HG03060 (cell line): ENCODE results near the gene GNPAT.

Experiments used
- ATAC-seq: cut with Tn5 transposase; IDR thresholded peaks from one replicate; pipeline ENCODE4 v1.9.1; 2021; ENCODE audit warnings: low read depth, moderate number of reproducible peaks; ENCODE audit not compliant: unreplicated experiment

The GNPAT gene

DNA sequence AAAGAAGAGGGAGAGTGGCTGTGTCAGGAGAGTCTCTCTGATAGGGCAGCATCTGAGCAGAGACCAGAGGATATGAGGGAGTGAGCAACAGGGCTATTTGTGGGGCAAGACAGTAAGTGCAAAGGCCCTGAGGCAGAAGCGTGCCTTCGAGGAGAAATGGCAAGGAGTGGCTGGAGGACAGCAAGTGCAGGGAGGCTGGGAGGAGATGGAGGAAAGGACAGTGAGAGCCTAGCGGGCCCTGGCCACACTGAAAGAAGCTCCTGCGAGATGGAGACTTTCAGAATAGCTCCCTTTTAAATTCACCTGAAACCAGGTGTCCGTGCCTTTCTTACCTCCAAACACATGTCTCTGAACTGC is 71.4 kb downstream of the GNPAT start:
- ATAC-seq: no peak

DNA sequence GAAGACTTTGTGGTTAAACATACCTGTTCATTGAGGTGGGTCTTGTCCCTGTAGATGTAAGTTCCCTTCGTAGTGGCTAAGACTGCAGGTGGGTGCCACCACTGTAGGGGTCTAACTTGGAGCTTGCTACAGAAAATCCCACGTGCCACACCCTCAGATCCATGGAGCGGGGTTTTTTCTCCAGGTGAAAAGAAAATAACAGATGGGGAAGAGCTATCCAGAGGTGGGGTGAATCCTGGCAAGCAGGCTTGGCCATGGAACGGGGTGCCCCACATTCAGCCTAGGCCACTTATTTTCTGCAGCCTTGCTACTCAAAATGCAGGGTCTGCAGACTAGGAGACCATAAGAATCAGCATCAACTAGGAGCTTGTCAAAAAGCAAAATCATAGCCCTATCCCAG is 72.6 kb downstream of the GNPAT start:
- ATAC-seq: no peak

- no peak for ATAC-seq
Observed at GRCh38 chr1:231315887-231316286, 74.9 kb downstream of the GNPAT start.

DNA sequence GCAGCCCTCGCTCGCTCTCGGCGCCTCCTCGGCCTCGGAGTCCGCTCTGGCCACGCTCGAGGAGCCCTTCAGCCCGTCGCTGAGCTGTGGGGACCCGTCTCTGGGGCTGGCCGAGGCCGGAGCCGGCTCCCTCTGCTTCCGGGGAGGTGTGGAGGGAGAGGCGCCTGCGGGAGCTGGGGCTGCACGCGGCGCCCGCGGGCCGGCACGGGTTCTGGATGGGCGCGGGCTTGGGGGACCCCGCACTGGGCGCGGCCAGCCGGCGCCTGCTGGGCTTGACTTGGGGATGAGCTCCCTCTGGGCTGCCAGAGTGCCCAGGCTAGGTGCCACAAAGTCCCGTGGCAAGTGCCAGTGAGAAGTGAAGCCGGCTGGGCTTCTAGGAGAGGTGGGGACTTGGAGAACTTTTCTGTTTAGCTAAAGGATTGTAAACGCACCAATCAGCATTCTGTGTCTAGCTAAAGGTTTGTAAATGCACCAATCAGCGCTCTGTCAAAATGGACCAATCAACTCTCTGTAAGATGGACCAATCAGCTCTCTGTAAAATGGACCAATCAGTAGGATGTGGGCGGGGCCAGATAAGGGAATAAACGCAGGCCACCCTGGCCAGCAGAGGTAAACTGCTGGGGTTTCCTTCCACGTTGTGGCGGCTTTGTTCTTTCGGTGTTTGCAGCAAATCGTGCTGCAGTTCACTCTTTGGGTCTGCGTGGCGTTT is 76.4 kb downstream of the GNPAT start:
- ATAC-seq: no peak

- no peak for ATAC-seq
Observed at GRCh38 chr1:231318015-231318355, 77.0 kb downstream of the GNPAT start.

DNA sequence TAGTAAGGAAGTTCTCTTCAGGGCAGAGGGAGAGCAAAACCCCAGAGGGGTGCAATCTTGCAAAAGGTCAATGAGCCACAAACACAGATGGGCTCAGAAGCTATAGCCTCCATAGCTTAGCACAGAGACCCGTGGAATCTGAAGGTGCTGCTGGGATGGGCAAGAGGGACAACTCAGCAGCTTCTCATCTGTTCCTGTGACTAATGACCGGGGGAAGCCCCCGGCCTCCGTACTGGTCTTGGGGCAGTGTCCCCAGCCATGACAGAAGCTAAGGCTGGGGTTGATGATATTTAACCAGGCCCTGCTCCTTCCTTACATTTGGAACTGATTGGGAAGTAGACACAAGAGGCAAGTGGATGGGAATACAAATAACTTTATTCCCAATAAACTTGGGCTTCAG is 77.6 kb downstream of the GNPAT start:
- ATAC-seq: no peak

DNA sequence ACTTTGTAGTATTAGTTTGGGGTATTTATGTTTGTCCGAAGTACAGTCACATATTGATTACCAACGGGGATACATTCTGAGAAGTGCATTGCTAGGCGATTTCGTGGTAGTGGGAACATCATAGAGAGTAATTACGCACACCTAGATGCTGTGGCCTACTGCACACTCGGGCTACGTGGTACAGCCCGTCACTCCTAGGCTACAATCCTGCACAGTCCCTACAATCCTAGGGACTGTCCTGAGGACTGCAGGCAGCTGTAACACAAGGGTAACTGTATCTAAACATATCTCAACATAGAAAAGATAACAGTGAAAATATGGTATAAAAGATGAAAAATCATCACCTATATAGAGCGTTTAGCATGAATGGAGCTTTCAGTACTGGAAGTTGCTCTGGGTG is 78.1 kb downstream of the GNPAT start:
- ATAC-seq: no peak

DNA sequence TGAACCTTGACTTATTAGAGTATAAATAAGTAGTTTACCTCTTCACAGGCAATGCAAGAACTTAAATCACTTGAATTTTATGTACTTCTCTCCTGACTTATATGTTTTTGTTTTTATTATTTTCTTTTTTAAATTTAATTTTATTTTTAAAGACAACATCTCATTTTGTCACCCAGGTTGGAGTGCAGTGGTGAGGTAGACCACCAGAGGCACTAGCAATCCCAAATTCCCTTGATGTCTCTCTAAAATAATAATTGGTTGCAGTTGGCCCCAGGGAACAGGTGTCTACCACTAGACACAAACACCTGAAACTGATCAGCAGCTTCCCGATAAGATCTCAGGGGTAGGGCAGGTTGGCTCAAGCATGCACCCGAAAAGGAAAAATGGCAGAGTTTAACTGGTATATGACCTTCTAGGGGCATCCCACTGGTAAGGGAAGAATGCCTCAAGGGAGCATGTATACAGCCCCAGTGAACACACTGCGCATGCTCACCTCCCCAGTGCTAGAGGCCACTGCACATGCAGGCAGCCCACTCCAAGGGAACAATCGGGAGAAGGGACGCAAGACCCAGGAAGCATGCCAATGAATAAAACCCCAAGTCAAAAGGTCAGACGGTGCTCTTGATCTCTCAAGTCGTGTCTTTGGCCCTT is 82.0 kb downstream of the GNPAT start:
- ATAC-seq: no peak

GRCh38 chr1:231324660-231325059 is 83.6 kb downstream of the GNPAT start:
- no peak for ATAC-seq

- ATAC-seq: no peak
Observed at GRCh38 chr1:231326248-231326647, 85.2 kb downstream of the GNPAT start.
